ENCODE measurements around the gene SF3B2.

DNA sequence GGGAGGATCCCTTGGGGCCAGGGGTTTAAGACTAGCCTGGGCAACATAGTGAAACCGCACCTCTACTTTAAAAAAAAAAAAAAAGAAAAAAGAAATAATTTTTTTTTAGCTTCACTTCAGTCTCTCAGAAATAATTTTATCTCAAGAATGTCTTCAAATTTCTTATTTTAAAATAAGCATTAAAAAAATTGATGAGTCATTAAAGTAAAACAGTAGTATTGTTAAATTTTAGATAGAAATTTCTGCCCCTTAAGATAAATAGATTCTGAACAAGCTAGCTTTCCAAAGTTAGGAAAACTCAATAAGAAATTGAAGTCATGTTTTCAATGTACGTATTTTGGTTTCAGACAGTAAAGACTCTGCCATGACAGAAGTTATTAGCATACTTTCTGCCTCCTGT lies 10.2 kb downstream of the SF3B2 start:
- TF ChIP-seq, protein P1, sequence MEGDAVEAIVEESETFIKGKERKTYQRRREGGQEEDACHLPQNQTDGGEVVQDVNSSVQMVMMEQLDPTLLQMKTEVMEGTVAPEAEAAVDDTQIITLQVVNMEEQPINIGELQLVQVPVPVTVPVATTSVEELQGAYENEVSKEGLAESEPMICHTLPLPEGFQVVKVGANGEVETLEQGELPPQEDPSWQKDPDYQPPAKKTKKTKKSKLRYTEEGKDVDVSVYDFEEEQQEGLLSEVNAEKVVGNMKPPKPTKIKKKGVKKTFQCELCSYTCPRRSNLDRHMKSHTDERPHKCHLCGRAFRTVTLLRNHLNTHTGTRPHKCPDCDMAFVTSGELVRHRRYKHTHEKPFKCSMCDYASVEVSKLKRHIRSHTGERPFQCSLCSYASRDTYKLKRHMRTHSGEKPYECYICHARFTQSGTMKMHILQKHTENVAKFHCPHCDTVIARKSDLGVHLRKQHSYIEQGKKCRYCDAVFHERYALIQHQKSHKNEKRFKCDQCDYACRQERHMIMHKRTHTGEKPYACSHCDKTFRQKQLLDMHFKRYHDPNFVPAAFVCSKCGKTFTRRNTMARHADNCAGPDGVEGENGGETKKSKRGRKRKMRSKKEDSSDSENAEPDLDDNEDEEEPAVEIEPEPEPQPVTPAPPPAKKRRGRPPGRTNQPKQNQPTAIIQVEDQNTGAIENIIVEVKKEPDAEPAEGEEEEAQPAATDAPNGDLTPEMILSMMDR (IDR thresholded peaks at IDR 0.05; ENCODE audit: low read depth, low read length), result no peak
- TF ChIP-seq EZH2phosphoT487 (IDR thresholded peaks at IDR 0.05; ENCODE audit: low read depth), result no peak
